Measurements from ENCODE around the gene IL1RL2. TPM values are rescaled to one million over a fixed set of nuclear protein-coding genes. Genes with fewer than 3 reads are reported as not detected.

Gene IL1RL2
- total and polyA plus RNA-seq, 2 of the 8 experiments (the other 6 are each of a cell fraction or from before 2014, with no cell fraction given) = not detected

GRCh38 chr2:102256874-102257462 lies 70.1 kb downstream of the IL1RL2 start:
- no peak overlapping the region for H2BK120ac ChIP-seq (replicated peaks; ENCODE audit: low read depth, low read length)
- H3K56ac ChIP-seq (replicated peaks; ENCODE audit: insufficient read length, low read depth, low read length) = no peak overlapping the region
- H3K9ac ChIP-seq (replicated peaks in 1 of 4; ENCODE audit: extremely low read depth in 1 of 4, low read depth in 3 of 4, low read length in 3 of 4) = no peak overlapping the region
- no peaks in the 10 kb centered on the region for H3K27me3 ChIP-seq (replicated peaks in 1 of 4; ENCODE audit: control insufficient read depth in 3 of 4, extremely low read depth in 1 of 4, insufficient read depth in 3 of 4, low read length in 3 of 4)
- H2BK20ac ChIP-seq (ENCODE audit: low read length) = no peak overlapping the region
- H4K91ac ChIP-seq (replicated peaks; ENCODE audit: insufficient read length, low read length) = peak overlapping the region; percentile 13
- no peak overlapping the region for H2BK5ac ChIP-seq (ENCODE audit: low read depth, low read length)
- no peak overlapping the region for H3K23ac ChIP-seq (ENCODE audit: insufficient read length)
- H3K4me3 ChIP-seq (ENCODE audit: extremely low read depth in 1 of 4, insufficient read depth in 2 of 4, low read depth in 3 of 4, low read length in 4 of 4) = no peak overlapping the region
- H3K4ac ChIP-seq (replicated peaks; ENCODE audit: insufficient read length, low read depth, low read length) = no peak overlapping the region
- H3K79me1 ChIP-seq (ENCODE audit: low read depth, low read length) = no peaks in the 10 kb centered on the region
- H3K9me3 ChIP-seq (ENCODE audit: insufficient read depth in 2 of 2, low read depth in 1 of 2, low read length in 1 of 2) = no peaks in the 10 kb centered on the region
- H4K20me1 ChIP-seq (replicated peaks in 1 of 2; ENCODE audit: control insufficient read depth in 1 of 2, insufficient read depth in 2 of 2, low read length in 2 of 2) = no peaks in the 10 kb centered on the region
- no peak overlapping the region for H2BK15ac ChIP-seq (ENCODE audit: low read length)
- H2AK5ac ChIP-seq (ENCODE audit: low read depth, low read length) = no peak overlapping the region
- CTCF ChIA-PET (ENCODE audit: partially characterized antibody) = no interaction called here
- no peaks in the 10 kb centered on the region for H3K4me1 ChIP-seq (replicated peaks in 1 of 4; ENCODE audit: control insufficient read depth in 3 of 4, insufficient read depth in 4 of 4, low read length in 3 of 4)
- no peak overlapping the region for H3K14ac ChIP-seq (ENCODE audit: insufficient read length)
- peak overlapping the region; percentile 93; the same call in 1 of the 2 replicates for H2AFZ ChIP-seq (ENCODE audit: low read length)
- FAIRE-seq (no peak), DNase-seq (ENCODE audit: low read depth in 1 of 2, low spot score in 2 of 2) (no peak)
- TF ChIP-seq POLR2AphosphoS5 (IDR thresholded peaks at IDR 0.05; ENCODE audit: low read depth, low read length) = no peak
- TF ChIP-seq BRCA1 (IDR thresholded peaks at IDR 0.05; ENCODE audit: low read depth, low read length) = no peak
- no peak for TF ChIP-seq SP1 (IDR thresholded peaks at IDR 0.05; ENCODE audit: low read depth, low read length)
- TF ChIP-seq TAF7 (optimal IDR thresholded peaks at IDR 0.05; ENCODE audit: borderline replicate concordance, low read depth, low read length) = no peak
- no peak for TF ChIP-seq CREB1 (IDR thresholded peaks at IDR 0.05)
- TF ChIP-seq CEBPB (IDR thresholded peaks at IDR 0.05; ENCODE audit: low read depth, low read length) = no peak
- no peak for TF ChIP-seq BCL11A (IDR thresholded peaks at IDR 0.05; ENCODE audit: low read depth in 2 of 2, low read length in 2 of 2)
- TF ChIP-seq TAF1 (IDR thresholded peaks at IDR 0.05; ENCODE audit: low read depth, low read length) = no peak
- no peak for TF ChIP-seq KDM5A (IDR thresholded peaks at IDR 0.05; ENCODE audit: low read length)
- TF ChIP-seq SIN3A (conservative IDR thresholded peaks at IDR 0.05 in 1 of 2, IDR thresholded peaks at IDR 0.05 in 1 of 2; ENCODE audit: low read depth in 1 of 2, low read length in 2 of 2) = no peak
- no peak for TF ChIP-seq MAFK (IDR thresholded peaks at IDR 0.05; ENCODE audit: low read depth, low read length)
- TF ChIP-seq, protein P1, sequence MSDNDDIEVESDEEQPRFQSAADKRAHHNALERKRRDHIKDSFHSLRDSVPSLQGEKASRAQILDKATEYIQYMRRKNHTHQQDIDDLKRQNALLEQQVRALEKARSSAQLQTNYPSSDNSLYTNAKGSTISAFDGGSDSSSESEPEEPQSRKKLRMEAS (IDR thresholded peaks at IDR 0.05) = no peak
- TF ChIP-seq TBP (IDR thresholded peaks at IDR 0.05; ENCODE audit: low read depth, low read length) = no peak
- no peak for TF ChIP-seq SP4 (IDR thresholded peaks at IDR 0.05; ENCODE audit: low read length)
- no peak for TF ChIP-seq SRF (IDR thresholded peaks at IDR 0.05; ENCODE audit: low read depth, low read length)
- no peak for TF ChIP-seq YY1 (IDR thresholded peaks at IDR 0.05; ENCODE audit: low read depth, low read length)
- H4K5ac ChIP-seq (ENCODE audit: insufficient read length, low read depth, low read length) = no peak overlapping the region
- 95% methylated on average over 5 of the region's 5 CpGs; no CpG with 5 or more reads in 1 of the 2 experiments for WGBS, 2 experiments (ENCODE audit: extremely low coverage in 1 of 2, insufficient coverage in 1 of 2, insufficient read length in 1 of 2, insufficient replicate concordance in 2 of 2, low coverage in 1 of 2, low lambda C conversion rate in 2 of 2, missing lambda C conversion rate in 1 of 2)
- no peak overlapping the region for H3K27ac ChIP-seq (ENCODE audit: low read depth, low read length)
- POLR2A ChIA-PET (ENCODE audit: partially characterized antibody) = no interaction called here
- no peaks in the 10 kb centered on the region for H3K36me3 ChIP-seq (ENCODE audit: control insufficient read depth in 2 of 4, insufficient read depth in 4 of 4, low read length in 3 of 4)
- no peak overlapping the region for H2BK12ac ChIP-seq (ENCODE audit: low read depth, low read length)
- H3K18ac ChIP-seq (ENCODE audit: extremely low read depth, low read length) = no peak overlapping the region
- H4K8ac ChIP-seq (ENCODE audit: extremely low read depth, insufficient read depth, low read length) = no peak overlapping the region; the same call in 1 of the 2 replicates
- H3K79me2 ChIP-seq (ENCODE audit: control insufficient read depth in 1 of 2, insufficient read depth in 2 of 2, low read length in 2 of 2) = no peaks in the 10 kb centered on the region
- no peaks in the 10 kb centered on the region; the same call in 1 of the 2 replicates for H3K23me2 ChIP-seq (ENCODE audit: low read depth, low read length)
- no peak overlapping the region for H3K4me2 ChIP-seq (ENCODE audit: insufficient read depth in 1 of 2, low read depth in 2 of 2, low read length in 2 of 2)
